A673 (cell line): Measurements from ENCODE around the gene ECE1. TPM values are rescaled to one million over a fixed set of nuclear protein-coding genes. Genes with fewer than 3 reads are reported as not detected.

ENCODE experiments used
- BruUV-seq: library from RNA; stranded (reverse); fragments of 400-500 nt; replicated peaks from 2 replicates; lab custom pipeline; 2021; lab: Mats Ljungman, UMichigan
- CTCF ChIA-PET: fragments of 300-600 bp; sonication (Branson Sonifier 250); formaldehyde crosslinking; loops from one replicate; lab custom pipeline; 2022; ENCODE audit warnings: antibody characterized with exemption; lab: Charles Lee
- POLR2A ChIA-PET: fragments of 300-600 bp; sonication (Branson Sonifier 250); formaldehyde crosslinking; loops from one replicate; lab custom pipeline; 2022; ENCODE audit warnings: antibody characterized with exemption; ENCODE audit not compliant: low non-redundant PET; lab: Charles Lee
- DNase-seq: peaks from one replicate; pipeline ENCODE4 v3.0.0-alpha.2; 2015; ENCODE audit warnings: low spot score
- H3K27ac ChIP-seq: fragments of 200-600 bp; sonication (generic); 2 replicates; pipeline ENCODE4 v1.5.1; 2016; ENCODE audit warnings: mixed run types, low read depth, mild to moderate bottlenecking, mixed read lengths, antibody characterized with exemption, low read length; ENCODE audit not compliant: poor library complexity, severe bottlenecking
- H3K27me3 ChIP-seq: fragments of 200-600 bp; sonication (generic); replicated peaks from 2 replicates; pipeline ENCODE4 v1.6.1; 2017; ENCODE audit warnings: mixed run types, low read depth, mild to moderate bottlenecking, mixed read lengths, antibody characterized with exemption, low read length; ENCODE audit not compliant: insufficient read depth, poor library complexity
- H3K36me3 ChIP-seq: fragments of 200-600 bp; sonication (generic); 2 replicates; pipeline ENCODE4 v1.6.1; 2016; ENCODE audit warnings: mixed run types, mild to moderate bottlenecking, mixed read lengths, antibody characterized with exemption, low read length; ENCODE audit not compliant: insufficient read depth, poor library complexity, severe bottlenecking
- H3K4me1 ChIP-seq: fragments of 200-600 bp; sonication (generic); 2 replicates; pipeline ENCODE4 v1.6.1; 2017; ENCODE audit warnings: mixed run types, mild to moderate bottlenecking, mixed read lengths, antibody characterized with exemption, low read length; ENCODE audit not compliant: insufficient read depth, poor library complexity, severe bottlenecking
- H3K4me3 ChIP-seq: fragments of 200-600 bp; sonication (generic); 2 replicates; pipeline ENCODE4 v1.5.1; 2016; ENCODE audit warnings: low read depth, mixed run types, mild to moderate bottlenecking, mixed read lengths, low read length; ENCODE audit not compliant: poor library complexity, severe bottlenecking
- H3K9me3 ChIP-seq: fragments of 200-600 bp; sonication (generic); 2 replicates; pipeline ENCODE4 v1.6.1; 2016; ENCODE audit warnings: mixed run types, low read depth, mild to moderate bottlenecking, mixed read lengths, antibody characterized with exemption, low read length; ENCODE audit not compliant: poor library complexity, severe bottlenecking
- EZH2 ChIP-seq: fragments of 200-600 bp; sonication (generic); IDR thresholded peaks from 2 replicates; pipeline ENCODE4 v1.6.1; 2017; ENCODE audit warnings: borderline replicate concordance, low read depth, mild to moderate bottlenecking, mixed read lengths, antibody characterized with exemption, low read length; ENCODE audit not compliant: poor library complexity, severe bottlenecking
- intact Hi-C: fragments of 100-400 bp; cut with micrococcal nuclease; formaldehyde crosslinking; loops from one replicate; pipeline ENCODE4 v1.10.0; 2022; ENCODE audit not compliant: unreplicated experiment
- total RNA-seq: library from RNA; stranded (reverse); gene quantifications from 2 replicates; pipeline ENCODE4 v1.2.3, GENCODE V29; 2021
- TF ChIP-seq, protein P1 (sequence below): fragments of 300-800, 200-600 bp; sonication (generic); conservative IDR thresholded peaks from 2 replicates; pipeline ENCODE4 v1.5.1; 2017; ENCODE audit warnings: low read depth, mild to moderate bottlenecking, antibody characterized with exemption, low read length, moderate library complexity, mixed read lengths

The ECE1 gene
- total RNA-seq, 1 experiment from 2014 or later: 31.5 TPM

DNA sequence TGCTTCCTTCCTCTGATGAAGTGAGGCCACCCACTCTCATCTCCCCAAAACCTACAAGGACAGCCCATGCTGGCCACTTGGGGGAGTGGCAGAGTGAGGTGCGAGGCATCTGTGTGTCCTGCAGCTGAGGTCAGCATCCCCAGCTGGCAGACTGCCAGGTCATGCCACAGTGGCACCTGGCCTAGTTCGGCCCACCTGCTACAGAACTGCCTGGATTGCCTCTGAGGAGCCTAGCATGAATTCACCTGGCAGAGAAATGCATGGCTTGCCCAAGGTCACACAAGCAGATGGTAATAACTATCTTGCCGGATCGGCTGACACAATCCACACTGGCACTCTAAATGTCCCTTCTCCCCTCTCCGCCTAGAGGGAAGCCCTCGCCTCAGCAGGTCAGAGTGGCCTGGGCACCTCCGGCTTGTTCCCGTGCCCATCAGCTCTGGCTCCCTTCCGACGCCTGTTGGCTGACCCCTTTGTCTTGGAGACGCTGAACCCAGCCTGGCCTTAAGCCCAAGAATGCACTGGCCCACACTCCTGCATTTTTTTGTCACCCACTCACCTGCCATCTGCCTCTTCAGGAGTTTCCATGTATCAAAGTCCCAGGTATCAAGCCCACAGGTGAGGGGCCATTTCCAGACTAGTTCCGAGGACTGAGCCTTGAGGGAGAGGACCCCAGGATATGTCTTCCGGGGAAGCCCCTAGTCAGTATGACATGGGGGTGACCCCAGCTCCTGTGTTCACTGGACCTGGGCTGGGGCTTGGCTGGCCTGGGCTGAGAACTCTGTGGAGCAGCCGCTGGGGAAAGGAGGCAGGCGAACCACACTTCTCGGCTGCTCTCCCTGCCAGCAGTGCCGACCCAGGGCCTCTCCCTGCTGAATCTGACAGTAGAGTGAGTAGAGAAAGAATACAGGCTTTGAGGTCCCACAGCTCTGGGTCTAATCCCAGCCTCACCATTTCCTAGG is 21.7 kb downstream of the ECE1 start:
- Histone ChIP-seq H3K4me1 (no peaks in the 10 kb centered on the region), H3K4me3 (no peak overlapping the region), H3K36me3 (no peaks in the 10 kb centered on the region), H3K27me3 (no peaks in the 10 kb centered on the region), H3K9me3 (no peaks in the 10 kb centered on the region), H3K27ac (no peak overlapping the region)
- no TSS peak for BruUV-seq
- ChIA-PET POLR2A (no interaction called here), CTCF (interaction anchor here (0.6 to 3.4 kb wide), 2 partner anchors 7 to 36 kb away, joined by 3 to 22 read pairs; no protein-coding TSS in a partner anchor)
- intact Hi-C loops: no loop called here
- TF ChIP-seq EZH2: no peak
- TF ChIP-seq, protein P1, sequence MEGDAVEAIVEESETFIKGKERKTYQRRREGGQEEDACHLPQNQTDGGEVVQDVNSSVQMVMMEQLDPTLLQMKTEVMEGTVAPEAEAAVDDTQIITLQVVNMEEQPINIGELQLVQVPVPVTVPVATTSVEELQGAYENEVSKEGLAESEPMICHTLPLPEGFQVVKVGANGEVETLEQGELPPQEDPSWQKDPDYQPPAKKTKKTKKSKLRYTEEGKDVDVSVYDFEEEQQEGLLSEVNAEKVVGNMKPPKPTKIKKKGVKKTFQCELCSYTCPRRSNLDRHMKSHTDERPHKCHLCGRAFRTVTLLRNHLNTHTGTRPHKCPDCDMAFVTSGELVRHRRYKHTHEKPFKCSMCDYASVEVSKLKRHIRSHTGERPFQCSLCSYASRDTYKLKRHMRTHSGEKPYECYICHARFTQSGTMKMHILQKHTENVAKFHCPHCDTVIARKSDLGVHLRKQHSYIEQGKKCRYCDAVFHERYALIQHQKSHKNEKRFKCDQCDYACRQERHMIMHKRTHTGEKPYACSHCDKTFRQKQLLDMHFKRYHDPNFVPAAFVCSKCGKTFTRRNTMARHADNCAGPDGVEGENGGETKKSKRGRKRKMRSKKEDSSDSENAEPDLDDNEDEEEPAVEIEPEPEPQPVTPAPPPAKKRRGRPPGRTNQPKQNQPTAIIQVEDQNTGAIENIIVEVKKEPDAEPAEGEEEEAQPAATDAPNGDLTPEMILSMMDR: no peak
- no peak for DNase-seq

DNA sequence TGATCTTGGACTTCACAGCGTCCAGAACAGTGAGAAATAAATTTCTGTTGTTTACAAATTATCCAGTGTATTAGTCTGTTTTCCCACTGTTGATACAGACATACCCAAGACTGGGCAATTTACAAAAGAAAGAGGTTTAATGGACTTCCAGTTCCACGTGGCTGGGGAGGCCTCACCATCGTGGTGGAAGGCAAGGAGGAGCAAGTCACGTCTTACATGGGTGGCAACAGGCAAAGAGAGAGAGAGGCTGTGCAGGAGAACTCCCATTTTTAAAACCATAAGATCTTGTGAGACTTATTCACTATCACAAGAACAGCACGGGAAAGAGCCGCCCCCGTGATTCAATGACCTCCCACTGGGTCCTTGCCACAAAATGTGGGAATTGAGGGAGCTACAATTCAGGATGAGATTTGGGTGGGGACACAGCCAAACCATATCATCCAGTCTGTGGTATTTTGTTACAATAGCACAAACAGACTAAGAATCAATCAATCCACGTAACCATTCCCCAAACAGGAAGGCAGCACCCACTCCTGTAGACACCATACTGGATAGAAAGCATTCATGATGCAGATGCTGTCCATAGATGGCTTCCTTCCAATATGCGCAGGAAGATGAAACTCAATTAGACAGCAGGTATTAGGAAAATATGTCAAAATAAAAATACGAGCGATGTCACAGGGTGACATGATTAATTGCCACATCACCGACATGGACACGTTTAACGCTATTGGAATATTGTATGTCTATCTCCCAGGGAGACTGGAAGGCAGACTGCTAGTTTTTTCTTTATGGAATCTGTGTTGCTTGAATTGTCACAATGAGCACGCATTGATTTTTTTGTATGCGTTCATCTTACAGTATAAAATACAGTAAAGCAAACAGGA is 22.8 kb downstream of the ECE1 start:
- H3K36me3 ChIP-seq: no peaks in the 10 kb centered on the region
- BruUV-seq: no TSS peak
- DNase-seq: no peak
- TF ChIP-seq, protein P1: no peak
- no peak for TF ChIP-seq EZH2
- H3K4me3 ChIP-seq: no peak overlapping the region
- ChIA-PET POLR2A (no interaction called here), CTCF (interaction anchor here (0.6 to 1.2 kb wide), 2 partner anchors 12 to 35 kb away, joined by 3 read pairs; no protein-coding TSS in a partner anchor)
- no peaks in the 10 kb centered on the region for H3K27me3 ChIP-seq
- H3K4me1 ChIP-seq: no peaks in the 10 kb centered on the region
- intact Hi-C loops: no loop called here
- no peaks in the 10 kb centered on the region for H3K9me3 ChIP-seq
- H3K27ac ChIP-seq: no peak overlapping the region

DNA sequence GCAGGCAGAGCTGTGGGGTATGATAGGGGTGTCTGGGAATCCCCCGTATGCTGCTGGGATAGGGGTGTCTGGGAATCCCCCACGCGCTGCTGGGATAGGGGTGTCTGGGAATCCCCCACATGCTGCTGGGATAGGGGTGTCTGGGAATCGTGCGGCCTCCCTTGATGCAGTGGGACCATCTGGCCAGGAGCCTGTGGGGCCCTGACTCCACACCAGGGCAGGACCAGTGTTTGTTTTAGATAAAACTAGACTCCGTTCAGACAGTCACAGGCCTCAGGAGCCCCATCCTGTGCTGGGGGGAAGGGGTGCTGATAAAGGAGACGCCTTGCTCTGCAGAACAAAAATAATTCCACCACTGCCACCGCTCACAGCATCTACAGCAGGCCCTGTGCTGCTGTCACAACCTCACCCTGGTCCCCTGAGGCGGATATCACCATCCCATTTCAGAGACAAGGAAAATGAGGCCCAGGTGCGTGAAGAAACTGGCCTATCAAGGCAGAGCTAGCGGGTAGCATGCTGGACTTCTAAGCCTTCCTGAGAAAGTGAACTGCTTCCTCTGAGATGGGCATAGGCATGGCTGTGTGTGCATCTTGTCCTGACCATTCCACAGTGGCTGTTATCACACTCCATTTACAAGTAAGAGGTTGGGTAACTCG is 24.0 kb downstream of the ECE1 start:
- Histone ChIP-seq H3K36me3 (no peaks in the 10 kb centered on the region), H3K4me3 (no peak overlapping the region), H3K27me3 (no peaks in the 10 kb centered on the region), H3K27ac (no peak overlapping the region), H3K9me3 (no peaks in the 10 kb centered on the region), H3K4me1 (peaks cover 5% of the 10 kb centered on the region)
- intact Hi-C loops: no loop called here
- no peak for TF ChIP-seq EZH2
- TF ChIP-seq, protein P1: no peak
- ChIA-PET CTCF (interaction anchor here (0.6 kb wide), 1 partner anchor 834 kb away, joined by 7 read pairs; no protein-coding TSS in a partner anchor), POLR2A (no interaction called here)
- BruUV-seq: no TSS peak
- DNase-seq: no peak
